GM19397 (cell line): ENCODE results near the gene SLC8A2.
"Not testable (repeated sequence)": the region's sequence is repeated elsewhere in the genome, so short reads cannot be mapped to it uniquely, and the experiment has no call there.

Experiments
- ATAC-seq: cut with Tn5 transposase; IDR thresholded peaks from one replicate; pipeline ENCODE4 v1.9.1; 2021; ENCODE audit warnings: mild to moderate bottlenecking, moderate library complexity; ENCODE audit not compliant: unreplicated experiment

The SLC8A2 gene

DNA sequence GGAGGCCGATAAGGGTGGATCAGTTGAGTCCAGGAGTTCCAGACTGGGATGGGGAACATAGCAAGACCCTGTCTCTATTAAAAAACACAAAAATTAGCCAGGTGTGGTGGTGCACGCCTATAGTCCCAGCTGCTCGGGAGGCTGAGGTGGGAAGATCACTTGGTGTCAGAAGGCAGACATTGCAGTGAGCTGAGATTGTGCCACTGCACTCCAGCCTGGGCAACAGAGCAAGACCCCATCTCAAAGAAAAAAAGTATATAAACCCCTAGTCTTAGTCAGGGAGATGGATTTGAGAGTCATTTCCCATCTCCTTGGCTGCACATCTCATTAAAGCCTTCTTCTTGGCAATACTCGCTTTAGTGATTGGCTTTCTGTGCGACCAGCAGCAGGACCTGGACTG, 87.8 kb downstream of the SLC8A2 start:
- not testable (repeated sequence) for ATAC-seq

GRCh38 chr19:47381653-47382279, 89.9 kb downstream of the SLC8A2 start:
- ATAC-seq = no peak

DNA sequence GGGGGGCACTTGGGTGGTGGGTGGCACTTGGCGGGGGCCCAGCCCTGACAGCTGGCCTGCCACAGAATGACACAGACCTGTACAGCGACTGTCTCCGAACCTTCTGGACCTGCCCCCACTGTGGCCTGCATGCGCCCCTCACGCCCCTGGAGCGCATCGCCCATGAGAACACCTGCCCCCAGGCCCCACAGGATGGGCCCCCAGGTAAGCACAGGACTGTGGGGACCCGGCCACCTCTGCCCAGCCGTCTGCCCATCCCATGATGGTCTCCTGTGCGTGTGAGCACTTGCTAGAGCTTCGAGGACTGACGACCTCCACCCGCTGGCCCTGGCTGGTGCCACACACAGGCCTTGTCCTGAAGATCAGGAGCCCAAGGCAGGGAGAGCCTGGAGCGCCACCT, 90.6 kb downstream of the SLC8A2 start:
- no peak for ATAC-seq

DNA sequence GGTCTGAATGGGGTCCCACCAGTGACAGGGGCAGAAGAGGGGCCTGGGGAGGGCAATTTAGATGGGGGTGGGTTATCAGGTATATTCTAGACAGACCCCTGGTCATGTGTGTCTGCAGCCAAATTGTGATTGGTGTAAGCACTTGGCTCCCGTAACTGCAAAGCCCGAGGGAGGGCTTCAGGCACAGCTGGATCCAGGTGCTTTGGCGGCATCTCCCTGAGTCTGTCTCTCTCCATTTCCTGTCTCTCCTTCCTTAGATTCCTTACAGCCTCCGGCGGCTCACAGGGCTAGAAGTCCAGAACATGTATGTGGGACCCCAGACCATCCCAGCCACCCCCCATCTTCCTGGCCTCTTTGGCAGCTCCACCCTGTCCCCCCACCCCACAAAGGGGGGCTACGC, 91.1 kb downstream of the SLC8A2 start:
- ATAC-seq = no peak

DNA sequence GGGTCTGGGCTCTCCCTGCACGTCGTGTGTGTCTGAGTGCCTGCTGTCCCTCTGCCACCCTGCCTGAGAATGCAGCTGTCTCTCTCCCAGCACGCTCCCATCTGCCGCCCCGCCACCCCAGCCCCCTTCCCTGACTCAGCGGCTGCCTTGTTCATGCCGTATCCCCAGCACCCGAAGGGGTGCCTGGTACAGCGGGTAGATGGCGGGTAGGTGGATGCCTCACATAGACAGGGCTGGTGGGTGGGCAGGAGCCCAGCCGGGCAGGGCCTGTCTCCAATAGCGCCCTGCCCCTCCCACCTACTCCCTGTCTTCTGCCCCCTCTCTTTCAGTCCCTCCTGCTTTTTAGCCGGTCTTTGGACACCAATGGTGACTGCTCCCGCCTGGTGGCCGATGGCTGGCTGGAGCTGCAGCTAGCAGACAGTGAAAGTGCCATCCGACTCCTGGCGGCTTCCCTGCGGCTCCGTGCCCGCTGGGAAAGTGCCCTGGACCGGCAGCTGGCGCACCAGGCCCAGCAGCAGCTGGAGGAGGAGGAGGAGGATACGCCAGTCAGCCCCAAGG, 92.2 kb downstream of the SLC8A2 start:
- ATAC-seq = no peak

- ATAC-seq = no peak
Observed at GRCh38 chr19:47378246-47378645, 93.4 kb downstream of the SLC8A2 start.
